ENCODE results near the gene TENM3. TPM values are rescaled to one million over a fixed set of nuclear protein-coding genes. Genes with fewer than 3 reads are reported as not detected.
A peak's percentile ranks its signal among the peaks of the same experiment; 100 is the strongest.

TENM3 gene
- polyA plus RNA-seq, 6 donors from 2014 or later, result not detected

GRCh38 chr4:182786991-182787390, 543.8 kb downstream of the TENM3 start:
- no peak for ATAC-seq (ENCODE audit: low read depth in 2 of 2)
- Mint-ChIP-seq H3K27ac (no peak overlapping the region), H3K36me3 (no peaks in the 10 kb centered on the region), H3K27me3 (peaks cover 0 to 7% (median 0%) of the 10 kb centered on the region in 3 donors), H3K4me1 (no peaks in the 10 kb centered on the region), H3K9me3 (peaks cover 0 to 5% (median 3%) of the 10 kb centered on the region in 7 donors), H3K4me3 (no peak overlapping the region)
- no peak for DNase-seq

- Mint-ChIP-seq H3K4me1 (no peaks in the 10 kb centered on the region), H3K4me3 (no peak overlapping the region), H3K9me3 (peaks cover 0 to 5% (median 3%) of the 10 kb centered on the region in 7 donors), H3K27ac (no peak overlapping the region), H3K36me3 (no peaks in the 10 kb centered on the region), H3K27me3 (peaks cover 0 to 11% (median 5%) of the 10 kb centered on the region in 3 donors)
- ATAC-seq (ENCODE audit: low read depth in 2 of 2) (no peak), DNase-seq (no peak)
Measured at GRCh38 chr4:182788201-182788600, 545.0 kb downstream of the TENM3 start.

- Mint-ChIP-seq H3K27ac (no peak overlapping the region), H3K4me1 (no peaks in the 10 kb centered on the region), H3K4me3 (no peak overlapping the region), H3K36me3 (no peaks in the 10 kb centered on the region), H3K27me3 (peaks cover 4 to 13% (median 5%) of the 10 kb centered on the region in 3 donors), H3K9me3 (peaks cover 0 to 7% (median 4%) of the 10 kb centered on the region in 7 donors)
- no peak for DNase-seq
- no peak for ATAC-seq (ENCODE audit: low read depth in 2 of 2)
Measured at GRCh38 chr4:182789529-182789928, 546.3 kb downstream of the TENM3 start.

- Mint-ChIP-seq H3K4me1 (no peaks in the 10 kb centered on the region), H3K4me3 (no peak overlapping the region), H3K36me3 (no peaks in the 10 kb centered on the region), H3K27me3 (peaks cover 10 to 17% (median 14%) of the 10 kb centered on the region in 3 donors), H3K9me3 (peaks cover 0 to 12% (median 7%) of the 10 kb centered on the region in 7 donors), H3K27ac (no peak overlapping the region)
- DNase-seq, result no peak
- no peak for ATAC-seq (ENCODE audit: low read depth in 2 of 2)
Measured at GRCh38 chr4:182795446-182796238, 552.4 kb downstream of the TENM3 start.

GRCh38 chr4:182799515-182800215, 556.5 kb downstream of the TENM3 start:
- Mint-ChIP-seq H3K36me3 (no peaks in the 10 kb centered on the region), H3K4me3 (no peak overlapping the region), H3K27ac (no peak overlapping the region), H3K27me3 (peaks cover 9 to 16% (median 14%) of the 10 kb centered on the region in 3 donors), H3K9me3 (peaks cover 0 to 7% (median 3%) of the 10 kb centered on the region in 7 donors), H3K4me1 (no peaks in the 10 kb centered on the region)
- ATAC-seq (ENCODE audit: low read depth in 2 of 2) (no peak), DNase-seq (no peak)

GRCh38 chr4:182800216-182800515, 557.0 kb downstream of the TENM3 start:
- no peak for ATAC-seq (ENCODE audit: low read depth in 2 of 2)
- peaks cover 12 to 15% (median 14%) of the 10 kb centered on the region in 3 donors for H3K27me3 Mint-ChIP-seq
- H3K4me1 Mint-ChIP-seq, result no peaks in the 10 kb centered on the region
- no peaks in the 10 kb centered on the region for H3K36me3 Mint-ChIP-seq
- H3K4me3 Mint-ChIP-seq, result no peak overlapping the region
- H3K9me3 Mint-ChIP-seq, result peaks cover 0 to 3% (median under 1%) of the 10 kb centered on the region in 7 donors
- no peak for DNase-seq
- H3K27ac Mint-ChIP-seq, result no peak overlapping the region

GRCh38 chr4:182801636-182802035, 558.4 kb downstream of the TENM3 start:
- H3K27me3 Mint-ChIP-seq, result peaks cover 18 to 24% (median 23%) of the 10 kb centered on the region in 3 donors
- no peak for ATAC-seq (ENCODE audit: low read depth in 2 of 2)
- H3K4me1 Mint-ChIP-seq, result peaks cover 2 to 3% (median 3%) of the 10 kb centered on the region in 3 donors
- peaks cover 0 to 3% (median 0%) of the 10 kb centered on the region in 7 donors for H3K9me3 Mint-ChIP-seq
- H3K4me3 Mint-ChIP-seq, result no peak overlapping the region
- no peak for DNase-seq
- H3K27ac Mint-ChIP-seq, result no peak overlapping the region
- H3K36me3 Mint-ChIP-seq, result no peaks in the 10 kb centered on the region

- H3K4me1 Mint-ChIP-seq, result peaks cover 4 to 5% (median 5%) of the 10 kb centered on the region in 3 donors
- ATAC-seq (ENCODE audit: low read depth in 2 of 2), result no peak
- H3K4me3 Mint-ChIP-seq, result no peak overlapping the region
Measured at GRCh38 chr4:182802621-182803020, 559.4 kb downstream of the TENM3 start.

GRCh38 chr4:182803235-182803634, 560.0 kb downstream of the TENM3 start:
- no peaks in the 10 kb centered on the region for H3K36me3 Mint-ChIP-seq
- H3K27ac Mint-ChIP-seq, result no peak overlapping the region
- H3K4me1 Mint-ChIP-seq, result peaks cover 4 to 5% (median 5%) of the 10 kb centered on the region in 3 donors
- H3K9me3 Mint-ChIP-seq, result peaks cover 0 to 3% (median 0%) of the 10 kb centered on the region in 7 donors
- DNase-seq (no peak), ATAC-seq (ENCODE audit: low read depth in 2 of 2) (no peak)
- no peak overlapping the region for H3K4me3 Mint-ChIP-seq
- peaks cover 16 to 30% (median 28%) of the 10 kb centered on the region in 3 donors for H3K27me3 Mint-ChIP-seq

More at GRCh38 chr4:182802621-182803020, 559.4 kb downstream of the TENM3 start:
- Mint-ChIP-seq H3K27ac (no peak overlapping the region), H3K9me3 (peaks cover 0 to 3% (median 0%) of the 10 kb centered on the region in 7 donors), H3K27me3 (peaks cover 16 to 30% (median 28%) of the 10 kb centered on the region in 3 donors), H3K36me3 (no peaks in the 10 kb centered on the region)
- DNase-seq, result no peak

GRCh38 chr4:182804131-182804530, 560.9 kb downstream of the TENM3 start:
- peaks cover 5 to 9% (median 5%) of the 10 kb centered on the region in 3 donors for H3K4me1 Mint-ChIP-seq
- no peaks in the 10 kb centered on the region for H3K36me3 Mint-ChIP-seq
- peaks cover 0 to 6% (median 3%) of the 10 kb centered on the region in 7 donors for H3K9me3 Mint-ChIP-seq
- peak overlapping the region in 1 of 6 donors; percentile 59 for H3K27ac Mint-ChIP-seq
- DNase-seq (no peak), ATAC-seq (ENCODE audit: low read depth in 2 of 2) (no peak)
- peaks cover 19 to 30% (median 28%) of the 10 kb centered on the region in 3 donors for H3K27me3 Mint-ChIP-seq
- no peak overlapping the region for H3K4me3 Mint-ChIP-seq

GRCh38 chr4:182805321-182805720, 562.1 kb downstream of the TENM3 start:
- no peak for DNase-seq
- Mint-ChIP-seq H3K9me3 (peaks cover 0 to 10% (median 3%) of the 10 kb centered on the region in 7 donors), H3K4me3 (peak overlapping the region in 2 of 8 donors; percentile 40 to 92), H3K4me1 (peaks cover 5 to 12% (median 5%) of the 10 kb centered on the region in 3 donors), H3K36me3 (no peaks in the 10 kb centered on the region), H3K27me3 (peaks cover 19 to 30% (median 28%) of the 10 kb centered on the region in 3 donors), H3K27ac (peak overlapping the region in 2 of 6 donors; percentile 29 to 35)
- ATAC-seq (ENCODE audit: low read depth in 2 of 2), result no peak

GRCh38 chr4:182805750-182806149, 562.5 kb downstream of the TENM3 start:
- ATAC-seq (ENCODE audit: low read depth in 2 of 2) (no peak), DNase-seq (no peak)
- Mint-ChIP-seq H3K4me3 (peak overlapping the region in 4 of 8 donors; percentile 28 to 92 (median 71)), H3K27me3 (peaks cover 19 to 30% (median 28%) of the 10 kb centered on the region in 3 donors), H3K9me3 (peaks cover 0 to 10% (median 3%) of the 10 kb centered on the region in 7 donors), H3K27ac (no peak overlapping the region), H3K4me1 (peaks cover 5 to 12% (median 5%) of the 10 kb centered on the region in 3 donors), H3K36me3 (no peaks in the 10 kb centered on the region)
